Suprapubic skin (tissue), 3 donors: Measurements from ENCODE around the gene ACSS3.

ENCODE experiments used
- CTCF ChIP-seq, 2 donors: fragments of 200-600 bp in 1 of 2; fragments of 450-650 bp in 1 of 2; sonication (generic) in 1 of 2; IDR thresholded peaks; one replicate each; pipeline ENCODE4 v1.5.1; 2016 to 2019; ENCODE audit warnings: antibody characterized with exemption in 2 of 2, mild to moderate bottlenecking in 1 of 2, moderate library complexity in 1 of 2
- POLR2AphosphoS5 ChIP-seq, 3 donors: sonication (generic); formaldehyde crosslinking; IDR thresholded peaks; one replicate each; pipeline ENCODE4 v1.6.1; 2017; ENCODE audit warnings: antibody characterized with exemption in 3 of 3

DNA sequence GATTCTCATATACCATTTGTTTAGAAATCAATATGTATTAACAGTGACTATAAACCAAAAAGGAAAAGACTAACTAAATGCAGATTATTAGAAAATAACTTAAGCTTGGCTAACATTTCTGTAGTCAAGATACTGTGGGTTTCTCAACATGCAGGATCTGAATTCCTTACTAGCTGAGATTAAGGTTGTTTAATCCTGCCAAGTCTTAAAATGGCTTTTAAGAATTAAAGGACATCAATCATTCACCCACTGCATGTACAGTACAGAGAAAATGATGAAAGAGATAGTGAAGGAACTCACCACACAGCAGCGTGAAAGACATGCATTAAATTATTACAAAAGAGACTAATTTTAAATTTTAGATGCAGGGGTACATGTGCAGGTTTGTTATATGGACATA is 3.8 kb downstream of the ACSS3 start:
- TF ChIP-seq CTCF (IDR thresholded peaks at IDR 0.05): no peak
- TF ChIP-seq POLR2AphosphoS5 (IDR thresholded peaks at IDR 0.05): no peak
